HepG2 (cell line): ENCODE data around the gene HMG20B. TPM values are rescaled to one million over a fixed set of nuclear protein-coding genes. Genes with fewer than 3 reads are reported as not detected.

Experiments
- ATAC-seq: fragments of 200-7000 bp; cut with Tn5 transposase; 3 replicates; pipeline ENCODE4 v1.9.1; 2020; ENCODE audit warnings: mild to moderate bottlenecking, moderate library complexity
- BruUV-seq: library from RNA; stranded (reverse); fragments of 400-500 nt; replicated peaks from 2 replicates; lab custom pipeline; 2021; lab: Mats Ljungman, UMichigan
- CTCF ChIA-PET: fragments of 300-600 bp; formaldehyde crosslinking; extraction: SDS; loops from one replicate; lab custom pipeline; 2021; ENCODE audit warnings: low total read pairs, inconsistent platforms, low intra/inter-chr PET ratio; lab: Yijun Ruan, JAX
- POLR2A ChIA-PET: fragments of 350-600 bp; sonication (Branson Sonifier 250); formaldehyde crosslinking; loops from one replicate; lab custom pipeline; 2020; ENCODE audit warnings: antibody characterized with exemption, inconsistent platforms; lab: Yijun Ruan, JAX
- DNase-seq: peaks from one replicate; pipeline ENCODE4 v3.0.0-alpha.2; 2015; ENCODE audit warnings: low spot score
- FAIRE-seq: peaks from 3 replicates; lab custom pipeline; 2011; peaks lifted over from hg19 to GRCh38; lab: Jason Lieb, UNC
- H2AFZ ChIP-seq: one replicate; pipeline ENCODE4 v1.6.1; 2011; ENCODE audit warnings: low read length, inconsistent platforms
- H3K27ac ChIP-seq: fragments of 300-600 bp; 3 replicates; pipeline ENCODE4 v1.8.0; 2011; ENCODE audit warnings: mixed run types, mild to moderate bottlenecking, mixed read lengths, low read length, inconsistent platforms; ENCODE audit not compliant: insufficient read depth; ENCODE audit errors: extremely low read length
- H3K27me3 ChIP-seq, 2 experiments: fragments of 200-600 bp in 1 of 2; 2 replicates in 1 of 2; 3 replicates in 1 of 2; pipeline versions ENCODE4 v1.6.0 to v1.8.0; 2011; ENCODE audit warnings: low read length in 2 of 2, mild to moderate bottlenecking in 2 of 2, moderate library complexity in 2 of 2, inconsistent platforms in 1 of 2; ENCODE audit not compliant: insufficient read depth in 2 of 2, control insufficient read depth in 1 of 2
- H3K36me3 ChIP-seq, 2 experiments: fragments of 200-600 bp in 1 of 2; replicated peaks in 1 of 2; 2 replicates in 1 of 2; 3 replicates in 1 of 2; pipeline versions ENCODE4 v1.5.1 to v1.8.0; 2011; ENCODE audit warnings: low read length in 2 of 2, inconsistent platforms in 1 of 2; ENCODE audit not compliant: insufficient read depth in 2 of 2, control insufficient read depth in 1 of 2
- H3K4me1 ChIP-seq: 2 replicates; pipeline ENCODE4 v1.5.1; 2012; ENCODE audit warnings: low read length, inconsistent platforms; ENCODE audit not compliant: insufficient read depth
- H3K4me2 ChIP-seq: 2 replicates; pipeline ENCODE4 v1.6.0; 2011; ENCODE audit warnings: low read depth, low read length, inconsistent platforms
- H3K4me3 ChIP-seq, 3 experiments: fragments of 200-600 bp in 1 of 3; sonication (generic), shearing (Covaris generic) in 1 of 3; replicated peaks in 1 of 3; 2 replicates each; pipeline ENCODE4 v1.5.1; 2011 to 2016; ENCODE audit warnings: low read length in 3 of 3, inconsistent platforms in 2 of 3, low read depth in 2 of 3, mild to moderate bottlenecking in 2 of 3, control low read depth in 1 of 3, mixed read lengths in 1 of 3; ENCODE audit not compliant: insufficient read depth in 1 of 3
- H3K79me2 ChIP-seq: one replicate; pipeline ENCODE4 v1.6.1; 2011; ENCODE audit warnings: low read length, inconsistent platforms; ENCODE audit not compliant: insufficient read depth
- H3K9ac ChIP-seq: 2 replicates; pipeline ENCODE4 v1.6.0; 2011; ENCODE audit warnings: mild to moderate bottlenecking, low read depth, low read length, inconsistent platforms; ENCODE audit not compliant: insufficient read depth
- H3K9me3 ChIP-seq: 2 replicates; pipeline ENCODE4 v1.5.1; 2012; ENCODE audit warnings: mild to moderate bottlenecking, low read length
- H4K20me1 ChIP-seq: 2 replicates; pipeline ENCODE4 v1.6.0; 2011; ENCODE audit warnings: inconsistent platforms, mild to moderate bottlenecking, low read length, moderate library complexity; ENCODE audit not compliant: insufficient read depth
- CHD2 ChIP-seq: IDR thresholded peaks from 2 replicates; pipeline ENCODE4 v1.6.1; 2011; ENCODE audit warnings: low read depth, low read length, improper control_type of control experiment
- DNMT3B ChIP-seq: conservative IDR thresholded peaks from 2 replicates; pipeline ENCODE4 v1.6.1; 2016; ENCODE audit warnings: missing biosample characterization, control low read depth
- GFI1 ChIP-seq: sonication (generic); formaldehyde crosslinking; IDR thresholded peaks from 2 replicates; pipeline ENCODE4 v1.5.0; 2020; ENCODE audit warnings: missing genetic modification reagents, mild to moderate bottlenecking, borderline replicate concordance
- NFKBIZ ChIP-seq: IDR thresholded peaks from 2 replicates; pipeline ENCODE4 v1.6.1; 2018; ENCODE audit warnings: missing genetic modification reagents, missing compliant biosample characterization
- POLR2A ChIP-seq, 2 experiments: IDR thresholded peaks; 2 replicates each; pipeline ENCODE4 v1.6.1; 2011; ENCODE audit warnings: low read depth in 2 of 2, low read length in 2 of 2, mild to moderate bottlenecking in 1 of 2, moderate library complexity in 1 of 2; ENCODE audit not compliant: insufficient read depth in 1 of 2
- SALL1 ChIP-seq: sonication (generic); formaldehyde crosslinking; IDR thresholded peaks from 2 replicates; pipeline ENCODE4 v1.8.0; 2022; ENCODE audit warnings: mild to moderate bottlenecking, missing genetic modification reagents
- ZFP91 ChIP-seq: sonication (generic); formaldehyde crosslinking; IDR thresholded peaks from 2 replicates; pipeline ENCODE4 v1.9.0; 2022; ENCODE audit warnings: missing genetic modification reagents, mild to moderate bottlenecking, borderline replicate concordance
- ZMYM3 ChIP-seq: sonication (generic); formaldehyde crosslinking; IDR thresholded peaks from 2 replicates; pipeline ENCODE4 v1.5.1; 2020; ENCODE audit warnings: mild to moderate bottlenecking, missing genetic modification reagents
- ZNF207 ChIP-seq: fragments of 450-650 bp; IDR thresholded peaks from 2 replicates; pipeline ENCODE4 v1.6.1; 2016; ENCODE audit warnings: antibody characterized with exemption, borderline replicate concordance
- ZNF263 ChIP-seq: sonication (generic); formaldehyde crosslinking; IDR thresholded peaks from 2 replicates; pipeline ENCODE4 v1.4.0; 2020; ENCODE audit warnings: missing genetic modification reagents
- ZNF33B ChIP-seq: sonication (generic); formaldehyde crosslinking; IDR thresholded peaks from 2 replicates; pipeline ENCODE4 v1.5.1; 2020; ENCODE audit warnings: mild to moderate bottlenecking, missing genetic modification reagents
- ZNF687 ChIP-seq: sonication (generic); formaldehyde crosslinking; IDR thresholded peaks from 2 replicates; pipeline ENCODE4 v1.5.1; 2020; ENCODE audit warnings: mild to moderate bottlenecking, missing genetic modification reagents, moderate library complexity
- ZNF747 ChIP-seq: sonication (generic); formaldehyde crosslinking; IDR thresholded peaks from 2 replicates; pipeline ENCODE4 v1.8.1; 2023; ENCODE audit warnings: missing genetic modification reagents, mild to moderate bottlenecking, borderline replicate concordance
- ZNF75D ChIP-seq: sonication (generic); formaldehyde crosslinking; IDR thresholded peaks from 2 replicates; pipeline ENCODE4 v1.8.1; 2023; ENCODE audit warnings: missing genetic modification reagents, mild to moderate bottlenecking, borderline replicate concordance
- ZNF878 ChIP-seq: sonication (generic); formaldehyde crosslinking; IDR thresholded peaks from 2 replicates; pipeline ENCODE4 v1.8.1; 2023; ENCODE audit warnings: mild to moderate bottlenecking, missing genetic modification reagents, moderate library complexity
- WGBS: methylation state at CpG from one replicate; pipeline ENCODE4 v1.1.6; 2017; ENCODE audit warnings: low lambda C conversion rate; 5-methylcytosine and 5-hydroxymethylcytosine counted together
- in situ Hi-C: cut with HindIII; loops from 2 replicates; pipeline ENCODE4 v1.10.0; 2017; ENCODE audit warnings: low pct_unique_long_range_greater_than_20kb; ENCODE audit not compliant: extremely low pct_ligation_motif_present
- intact Hi-C: fragments of 100-400 bp; cut with micrococcal nuclease; formaldehyde crosslinking; loops from one replicate; pipeline ENCODE4 v1.10.0; 2022; ENCODE audit not compliant: unreplicated experiment
- polyA plus RNA-seq, 8 experiments: library from polyadenylated mRNA; depleted of rRNA in 3 of 8; stranded (reverse) in 7 of 8; unstranded in 1 of 8; fragments of >200 nt; fragmentation: Illumina TruSeq in 4 of 8; extraction: Trizol in 4 of 8; gene quantifications; 2 replicates each; pipeline versions ENCODE4 v1.2.1 to v1.2.3, GENCODE V29; 2011 to 2016; ENCODE audit warnings: low read depth in 4 of 8, missing spikeins in 1 of 8, mixed read lengths in 1 of 8; ENCODE audit not compliant: insufficient read depth in 1 of 8
- total RNA-seq, 5 experiments: library from RNA; depleted of rRNA; stranded (reverse); fragments of >200 nt; fragmentation: Illumina TruSeq; extraction: Trizol; gene quantifications; 2 replicates each; pipeline ENCODE4 v1.2.3, GENCODE V29; 2016; ENCODE audit warnings: low read depth in 1 of 5
- TF ChIP-seq, protein P1 (sequence below): sonication (generic); formaldehyde crosslinking; IDR thresholded peaks from 2 replicates; pipeline ENCODE4 v1.5.0; 2020; ENCODE audit warnings: missing genetic modification reagents, mild to moderate bottlenecking, borderline replicate concordance

The HMG20B gene
- total and polyA plus RNA-seq, 2 of the 13 experiments (the other 11 are each of a cell fraction or from before 2014, with no cell fraction given), result 23.9 to 29.2 TPM

GRCh38 chr19:3544742-3545668 lies 27.7 kb upstream of the HMG20B start:
- no peak overlapping the region for H3K4me3 ChIP-seq
- ATAC-seq, result peak; percentile 75
- in situ Hi-C loops (no loop called here), intact Hi-C loops (loop anchor here (1.0 kb wide), 1 partner anchor 30 kb away; no protein-coding TSS in a partner anchor)
- ChIA-PET CTCF (interaction anchor here (1.2 to 2.3 kb wide), 2 partner anchors 30 to 41 kb away, joined by 5 to 14 read pairs; no protein-coding TSS in a partner anchor), POLR2A (interaction anchor here (0.7 to 0.9 kb wide), 2 partner anchors 12 to 13 kb away, joined by 3 read pairs; partner anchors contain the start of gene MFSD12)
- BruUV-seq, result no TSS peak
- no peaks in the 10 kb centered on the region for H3K27me3 ChIP-seq
- H3K9ac ChIP-seq, result no peak overlapping the region
- peak; percentile 35 for DNase-seq
- peaks cover 3 to 10% of the 10 kb centered on the region in 2 experiments; a peak in 3 of 5 replicates for H3K36me3 ChIP-seq
- no peak overlapping the region for H3K27ac ChIP-seq
- no peak overlapping the region for H3K4me2 ChIP-seq
- WGBS, result 78% methylated on average over 15 of the region's 30 CpGs
- no peaks in the 10 kb centered on the region for H3K79me2 ChIP-seq
- H4K20me1 ChIP-seq, result no peaks in the 10 kb centered on the region
- no peaks in the 10 kb centered on the region for H3K4me1 ChIP-seq
- H3K9me3 ChIP-seq, result no peaks in the 10 kb centered on the region
- no peak overlapping the region for H2AFZ ChIP-seq
- no peak for FAIRE-seq
- TF ChIP-seq ZNF263 (peak; percentile 86), ZMYM3 (CRISPR knock-in tag) (peak; percentile 77), POLR2A (IDR thresholded peaks at IDR 0.05; ENCODE audit: insufficient read depth in 1 of 2, low read depth in 2 of 2, low read length in 2 of 2) (no peak), CHD2 (no peak), SALL1 (peak; percentile 10; the same call in 1 of the 2 replicates), ZNF75D (CRISPR knock-in tag) (no peak), NFKBIZ (CRISPR knock-in tag) (no peak), ZFP91 (CRISPR knock-in tag) (peak; percentile 66; the same call in 1 of the 2 replicates), ZNF33B (no peak), DNMT3B (CRISPR knock-in tag) (no peak), ZNF687 (CRISPR knock-in tag) (peak; percentile 59), ZNF207 (no peak), GFI1 (no peak), ZNF878 (CRISPR knock-in tag) (no peak), ZNF747 (no peak)
- TF ChIP-seq, protein P1, sequence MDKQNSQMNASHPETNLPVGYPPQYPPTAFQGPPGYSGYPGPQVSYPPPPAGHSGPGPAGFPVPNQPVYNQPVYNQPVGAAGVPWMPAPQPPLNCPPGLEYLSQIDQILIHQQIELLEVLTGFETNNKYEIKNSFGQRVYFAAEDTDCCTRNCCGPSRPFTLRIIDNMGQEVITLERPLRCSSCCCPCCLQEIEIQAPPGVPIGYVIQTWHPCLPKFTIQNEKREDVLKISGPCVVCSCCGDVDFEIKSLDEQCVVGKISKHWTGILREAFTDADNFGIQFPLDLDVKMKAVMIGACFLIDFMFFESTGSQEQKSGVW (CRISPR knock-in tag), result no peak
